Fibroblast of pulmonary artery (primary cell): ENCODE data around the gene HOXD13.

Source experiments
- DNase-seq: peaks from one replicate; pipeline ENCODE4 v3.0.0-alpha.2; 2010; ENCODE audit warnings: low read depth
- H3K4me3 ChIP-seq: replicated peaks from 2 replicates; pipeline ENCODE4 v1.5.1; 2011; ENCODE audit warnings: low read depth, mild to moderate bottlenecking, control low read depth, low read length, moderate library complexity
- CTCF ChIP-seq: IDR thresholded peaks from 2 replicates; pipeline ENCODE4 v1.5.1; 2011; ENCODE audit warnings: mild to moderate bottlenecking, control low read depth, low read length, inconsistent platforms; ENCODE audit errors: missing control alignments

The HOXD13 gene

GRCh38 chr2:176092270-176093144 is at the start of gene HOXD13:
Gene HOXD13, plus strand, starts transcription at chr2:176092721. Its CDS starts 170 bp downstream, at chr2:176092891.
- no peak within 1 kb of the TSS for H3K4me3 ChIP-seq
- no peak for DNase-seq
- TF ChIP-seq CTCF, result no peak

- TF ChIP-seq CTCF, result no peak
- no peak for DNase-seq
- no peak overlapping the region for H3K4me3 ChIP-seq
Measured at GRCh38 chr2:176056406-176056805, 36.1 kb upstream of the HOXD13 start.

- no peak for TF ChIP-seq CTCF
- no peak overlapping the region for H3K4me3 ChIP-seq
- DNase-seq, result no peak
Measured at GRCh38 chr2:176063958-176064357, 28.6 kb upstream of the HOXD13 start.

GRCh38 chr2:176066645-176067588 is 25.6 kb upstream of the HOXD13 start:
- no peak for TF ChIP-seq CTCF
- no peak for DNase-seq
- peak overlapping the region; percentile 10 for H3K4me3 ChIP-seq

GRCh38 chr2:176067589-176068418 is 24.7 kb upstream of the HOXD13 start:
- TF ChIP-seq CTCF, result no peak
- H3K4me3 ChIP-seq, result no peak overlapping the region
- DNase-seq, result no peak

- no peak for DNase-seq
- no peak for TF ChIP-seq CTCF
- no peak overlapping the region for H3K4me3 ChIP-seq
Measured at GRCh38 chr2:176068419-176068832, 24.1 kb upstream of the HOXD13 start.
